ENCODE measurements around the gene IKZF3. TPM values are rescaled to one million over a fixed set of nuclear protein-coding genes. Genes with fewer than 3 reads are reported as not detected.

Gene IKZF3
- total and polyA plus RNA-seq, 10 of the 15 experiments (the other 5 are each of a cell fraction or from before 2014, with no cell fraction given), result 5.5 to 98.2 (median 47.6) TPM

DNA sequence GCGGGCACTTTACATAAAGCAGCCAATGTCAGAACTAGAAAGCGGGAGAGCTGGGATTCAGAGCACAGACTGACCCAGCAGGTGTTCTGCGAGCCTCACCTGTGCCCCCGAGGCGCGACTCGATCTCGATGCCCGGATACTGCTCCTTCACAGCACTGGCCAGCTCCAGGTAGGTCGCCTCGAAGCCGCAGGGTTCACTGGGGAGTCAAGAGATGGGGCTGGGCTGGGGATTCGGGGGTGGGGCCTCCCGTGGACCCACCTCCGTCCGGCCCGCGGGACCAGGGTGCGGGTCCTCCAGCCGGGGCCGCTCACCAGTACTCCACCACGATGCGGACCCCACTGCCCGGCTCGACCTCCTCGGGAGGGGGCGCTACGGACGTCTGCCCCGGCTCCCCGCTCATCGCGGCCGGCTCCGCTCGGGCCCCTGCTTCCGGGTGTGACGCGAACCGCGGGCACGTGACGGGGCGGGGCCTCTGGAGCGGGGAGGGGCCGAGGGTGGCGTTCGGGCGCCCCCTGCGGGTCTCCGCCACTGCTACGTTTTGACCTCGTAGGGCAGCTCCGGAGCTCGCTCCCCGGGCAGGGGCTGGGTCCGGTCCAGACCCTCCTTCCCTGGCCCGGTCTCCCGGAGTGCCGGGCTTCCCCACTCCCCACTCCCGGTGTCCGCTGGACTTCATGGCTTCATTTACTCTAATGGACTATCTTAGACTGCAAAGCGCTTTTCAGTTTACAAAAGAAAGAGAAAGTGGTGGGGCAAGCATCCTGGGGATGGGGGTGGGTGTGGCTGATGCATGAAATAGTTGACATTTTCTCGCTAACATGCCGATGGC, 133.8 kb downstream of the IKZF3 start, which contains the start of gene MIEN1 (continued):
- TF ChIP-seq, protein P1, sequence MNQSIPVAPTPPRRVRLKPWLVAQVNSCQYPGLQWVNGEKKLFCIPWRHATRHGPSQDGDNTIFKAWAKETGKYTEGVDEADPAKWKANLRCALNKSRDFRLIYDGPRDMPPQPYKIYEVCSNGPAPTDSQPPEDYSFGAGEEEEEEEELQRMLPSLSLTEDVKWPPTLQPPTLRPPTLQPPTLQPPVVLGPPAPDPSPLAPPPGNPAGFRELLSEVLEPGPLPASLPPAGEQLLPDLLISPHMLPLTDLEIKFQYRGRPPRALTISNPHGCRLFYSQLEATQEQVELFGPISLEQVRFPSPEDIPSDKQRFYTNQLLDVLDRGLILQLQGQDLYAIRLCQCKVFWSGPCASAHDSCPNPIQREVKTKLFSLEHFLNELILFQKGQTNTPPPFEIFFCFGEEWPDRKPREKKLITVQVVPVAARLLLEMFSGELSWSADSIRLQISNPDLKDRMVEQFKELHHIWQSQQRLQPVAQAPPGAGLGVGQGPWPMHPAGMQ (IDR thresholded peaks at IDR 0.05; ENCODE audit: borderline replicate concordance), result no peak
- TF ChIP-seq HCFC1 (IDR thresholded peaks at IDR 0.05; ENCODE audit: low read length) (0 out of 2 replicates have a peak, but pooled peaks have one; percentile 18), RCOR1 (conservative IDR thresholded peaks at IDR 0.05; ENCODE audit: low read depth, low read length) (0 out of 2 replicates have a peak, but pooled peaks have one; percentile 44), POLR2A (IDR thresholded peaks at IDR 0.05; ENCODE audit: low read depth, low read length) (peak; percentile 98), SREBF2 (IDR thresholded peaks at IDR 0.05; ENCODE audit: low read length) (no peak), SIN3A (IDR thresholded peaks at IDR 0.05; ENCODE audit: low read depth, low read length) (peak; percentile 56; the same call in 1 of the 2 replicates), NKRF (conservative IDR thresholded peaks at IDR 0.05) (peak; percentile 80; the same call in 1 of the 2 replicates), FOS (IDR thresholded peaks at IDR 0.05; ENCODE audit: borderline replicate concordance, extremely low read depth, insufficient read length) (no peak), KLF5 (IDR thresholded peaks at IDR 0.05; ENCODE audit: partially characterized antibody) (no peak), TAF1 (IDR thresholded peaks at IDR 0.05; ENCODE audit: borderline replicate concordance, low read depth, low read length) (peak; percentile 59; the same call in 1 of the 2 replicates), TCF3 (IDR thresholded peaks at IDR 0.05; ENCODE audit: borderline replicate concordance, insufficient read depth, low read depth, low read length) (0 out of 2 replicates have a peak, but pooled peaks have one; percentile 49), MTA2 (IDR thresholded peaks at IDR 0.05; ENCODE audit: low read depth) (no peak), CHD4 (IDR thresholded peaks at IDR 0.05) (no peak)
- TF ChIP-seq, protein P2, sequence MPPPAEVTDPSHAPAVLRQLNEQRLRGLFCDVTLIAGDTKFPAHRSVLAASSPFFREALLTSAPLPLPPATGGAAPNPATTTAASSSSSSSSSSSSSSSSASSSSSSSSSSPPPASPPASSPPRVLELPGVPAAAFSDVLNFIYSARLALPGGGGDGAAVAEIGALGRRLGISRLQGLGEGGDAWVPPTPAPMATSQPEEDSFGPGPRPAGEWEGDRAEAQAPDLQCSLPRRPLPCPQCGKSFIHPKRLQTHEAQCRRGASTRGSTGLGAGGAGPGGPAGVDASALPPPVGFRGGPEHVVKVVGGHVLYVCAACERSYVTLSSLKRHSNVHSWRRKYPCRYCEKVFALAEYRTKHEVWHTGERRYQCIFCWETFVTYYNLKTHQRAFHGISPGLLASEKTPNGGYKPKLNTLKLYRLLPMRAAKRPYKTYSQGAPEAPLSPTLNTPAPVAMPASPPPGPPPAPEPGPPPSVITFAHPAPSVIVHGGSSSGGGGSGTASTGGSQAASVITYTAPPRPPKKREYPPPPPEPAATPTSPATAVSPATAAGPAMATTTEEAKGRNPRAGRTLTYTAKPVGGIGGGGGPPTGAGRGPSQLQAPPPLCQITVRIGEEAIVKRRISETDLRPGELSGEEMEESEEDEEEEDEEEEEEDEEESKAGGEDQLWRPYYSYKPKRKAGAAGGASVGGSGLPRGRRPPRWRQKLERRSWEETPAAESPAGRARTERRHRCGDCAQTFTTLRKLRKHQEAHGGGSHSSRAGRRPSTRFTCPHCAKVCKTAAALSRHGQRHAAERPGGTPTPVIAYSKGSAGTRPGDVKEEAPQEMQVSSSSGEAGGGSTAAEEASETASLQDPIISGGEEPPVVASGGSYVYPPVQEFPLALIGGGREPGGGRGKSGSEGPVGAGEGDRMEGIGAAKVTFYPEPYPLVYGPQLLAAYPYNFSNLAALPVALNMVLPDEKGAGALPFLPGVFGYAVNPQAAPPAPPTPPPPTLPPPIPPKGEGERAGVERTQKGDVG (CRISPR knock-in tag; IDR thresholded peaks at IDR 0.05), result no peak
- TF ChIP-seq, protein P3, sequence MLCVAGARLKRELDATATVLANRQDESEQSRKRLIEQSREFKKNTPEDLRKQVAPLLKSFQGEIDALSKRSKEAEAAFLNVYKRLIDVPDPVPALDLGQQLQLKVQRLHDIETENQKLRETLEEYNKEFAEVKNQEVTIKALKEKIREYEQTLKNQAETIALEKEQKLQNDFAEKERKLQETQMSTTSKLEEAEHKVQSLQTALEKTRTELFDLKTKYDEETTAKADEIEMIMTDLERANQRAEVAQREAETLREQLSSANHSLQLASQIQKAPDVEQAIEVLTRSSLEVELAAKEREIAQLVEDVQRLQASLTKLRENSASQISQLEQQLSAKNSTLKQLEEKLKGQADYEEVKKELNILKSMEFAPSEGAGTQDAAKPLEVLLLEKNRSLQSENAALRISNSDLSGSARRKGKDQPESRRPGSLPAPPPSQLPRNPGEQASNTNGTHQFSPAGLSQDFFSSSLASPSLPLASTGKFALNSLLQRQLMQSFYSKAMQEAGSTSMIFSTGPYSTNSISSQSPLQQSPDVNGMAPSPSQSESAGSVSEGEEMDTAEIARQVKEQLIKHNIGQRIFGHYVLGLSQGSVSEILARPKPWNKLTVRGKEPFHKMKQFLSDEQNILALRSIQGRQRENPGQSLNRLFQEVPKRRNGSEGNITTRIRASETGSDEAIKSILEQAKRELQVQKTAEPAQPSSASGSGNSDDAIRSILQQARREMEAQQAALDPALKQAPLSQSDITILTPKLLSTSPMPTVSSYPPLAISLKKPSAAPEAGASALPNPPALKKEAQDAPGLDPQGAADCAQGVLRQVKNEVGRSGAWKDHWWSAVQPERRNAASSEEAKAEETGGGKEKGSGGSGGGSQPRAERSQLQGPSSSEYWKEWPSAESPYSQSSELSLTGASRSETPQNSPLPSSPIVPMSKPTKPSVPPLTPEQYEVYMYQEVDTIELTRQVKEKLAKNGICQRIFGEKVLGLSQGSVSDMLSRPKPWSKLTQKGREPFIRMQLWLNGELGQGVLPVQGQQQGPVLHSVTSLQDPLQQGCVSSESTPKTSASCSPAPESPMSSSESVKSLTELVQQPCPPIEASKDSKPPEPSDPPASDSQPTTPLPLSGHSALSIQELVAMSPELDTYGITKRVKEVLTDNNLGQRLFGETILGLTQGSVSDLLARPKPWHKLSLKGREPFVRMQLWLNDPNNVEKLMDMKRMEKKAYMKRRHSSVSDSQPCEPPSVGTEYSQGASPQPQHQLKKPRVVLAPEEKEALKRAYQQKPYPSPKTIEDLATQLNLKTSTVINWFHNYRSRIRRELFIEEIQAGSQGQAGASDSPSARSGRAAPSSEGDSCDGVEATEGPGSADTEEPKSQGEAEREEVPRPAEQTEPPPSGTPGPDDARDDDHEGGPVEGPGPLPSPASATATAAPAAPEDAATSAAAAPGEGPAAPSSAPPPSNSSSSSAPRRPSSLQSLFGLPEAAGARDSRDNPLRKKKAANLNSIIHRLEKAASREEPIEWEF (IDR thresholded peaks at IDR 0.05; ENCODE audit: insufficient replicate concordance, low read depth, low read length), result no peak
- TF ChIP-seq, protein P4, sequence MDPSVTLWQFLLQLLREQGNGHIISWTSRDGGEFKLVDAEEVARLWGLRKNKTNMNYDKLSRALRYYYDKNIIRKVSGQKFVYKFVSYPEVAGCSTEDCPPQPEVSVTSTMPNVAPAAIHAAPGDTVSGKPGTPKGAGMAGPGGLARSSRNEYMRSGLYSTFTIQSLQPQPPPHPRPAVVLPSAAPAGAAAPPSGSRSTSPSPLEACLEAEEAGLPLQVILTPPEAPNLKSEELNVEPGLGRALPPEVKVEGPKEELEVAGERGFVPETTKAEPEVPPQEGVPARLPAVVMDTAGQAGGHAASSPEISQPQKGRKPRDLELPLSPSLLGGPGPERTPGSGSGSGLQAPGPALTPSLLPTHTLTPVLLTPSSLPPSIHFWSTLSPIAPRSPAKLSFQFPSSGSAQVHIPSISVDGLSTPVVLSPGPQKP (IDR thresholded peaks at IDR 0.05; ENCODE audit: low read depth, low read length), result 0 out of 2 replicates have a peak, but pooled peaks have one; percentile 54
